ENCODE data around the gene GRHL3.

GRHL3 gene

GRCh38 chr1:24278726-24279125 lies 40.4 kb upstream of the GRHL3 start:
- H3K36me3 Mint-ChIP-seq (ENCODE audit: low read depth), result no peaks in the 10 kb centered on the region
- peaks cover 3% of the 10 kb centered on the region for H3K9me3 Mint-ChIP-seq
- H3K4me1 Mint-ChIP-seq, result peaks cover 2% of the 10 kb centered on the region
- no peak overlapping the region for H3K27ac Mint-ChIP-seq
- TF ChIP-seq CTCF (IDR thresholded peaks at IDR 0.05; ENCODE audit: unreplicated experiment in 3 of 3), result no peak
- no peak overlapping the region for H3K4me3 Mint-ChIP-seq
- H3K27me3 Mint-ChIP-seq (ENCODE audit: low read depth), result no peaks in the 10 kb centered on the region

GRCh38 chr1:24279590-24280232 lies 39.4 kb upstream of the GRHL3 start:
- peaks cover 7% of the 10 kb centered on the region for H3K4me1 Mint-ChIP-seq

DNA sequence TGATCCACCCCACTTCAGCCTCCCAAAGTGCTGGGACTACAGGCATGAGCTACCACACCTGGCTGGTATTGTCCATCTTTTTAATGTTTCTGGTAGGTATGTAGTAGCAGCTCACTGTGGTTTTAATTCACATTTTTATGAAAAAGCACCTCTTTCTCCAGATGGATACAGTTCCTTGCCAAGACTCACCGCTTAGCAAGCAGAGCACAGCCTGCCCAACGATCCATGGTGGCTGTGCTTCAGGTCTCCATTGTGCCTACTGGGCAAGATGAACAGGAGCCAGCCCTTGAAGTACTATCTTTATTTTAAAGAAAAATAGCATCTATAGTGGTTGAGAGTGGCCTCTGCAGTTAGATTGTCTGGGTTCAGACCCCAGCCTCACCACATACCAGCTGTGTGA lies 37.6 kb upstream of the GRHL3 start:
- Mint-ChIP-seq H3K9me3 (no peaks in the 10 kb centered on the region), H3K4me1 (peaks cover 7% of the 10 kb centered on the region), H3K27ac (no peak overlapping the region), H3K4me3 (no peak overlapping the region), H3K36me3 (ENCODE audit: low read depth) (no peaks in the 10 kb centered on the region), H3K27me3 (ENCODE audit: low read depth) (no peaks in the 10 kb centered on the region)
- TF ChIP-seq CTCF (IDR thresholded peaks at IDR 0.05; ENCODE audit: unreplicated experiment in 3 of 3), result no peak

More at GRCh38 chr1:24279590-24280232, 39.4 kb upstream of the GRHL3 start:
- no peaks in the 10 kb centered on the region for H3K9me3 Mint-ChIP-seq
- no peak overlapping the region for H3K27ac Mint-ChIP-seq
- no peak for TF ChIP-seq CTCF (IDR thresholded peaks at IDR 0.05; ENCODE audit: unreplicated experiment in 3 of 3)
- no peaks in the 10 kb centered on the region for H3K36me3 Mint-ChIP-seq (ENCODE audit: low read depth)
- no peaks in the 10 kb centered on the region for H3K27me3 Mint-ChIP-seq (ENCODE audit: low read depth)
- H3K4me3 Mint-ChIP-seq, result no peak overlapping the region

GRCh38 chr1:24282491-24282890 lies 36.7 kb upstream of the GRHL3 start:
- H3K27ac Mint-ChIP-seq, result no peak overlapping the region
- H3K36me3 Mint-ChIP-seq (ENCODE audit: low read depth), result no peaks in the 10 kb centered on the region
- H3K9me3 Mint-ChIP-seq, result no peaks in the 10 kb centered on the region
- no peak overlapping the region for H3K4me3 Mint-ChIP-seq
- peaks cover 7% of the 10 kb centered on the region for H3K4me1 Mint-ChIP-seq
- no peak for TF ChIP-seq CTCF (IDR thresholded peaks at IDR 0.05; ENCODE audit: unreplicated experiment in 3 of 3)
- no peaks in the 10 kb centered on the region for H3K27me3 Mint-ChIP-seq (ENCODE audit: low read depth)

DNA sequence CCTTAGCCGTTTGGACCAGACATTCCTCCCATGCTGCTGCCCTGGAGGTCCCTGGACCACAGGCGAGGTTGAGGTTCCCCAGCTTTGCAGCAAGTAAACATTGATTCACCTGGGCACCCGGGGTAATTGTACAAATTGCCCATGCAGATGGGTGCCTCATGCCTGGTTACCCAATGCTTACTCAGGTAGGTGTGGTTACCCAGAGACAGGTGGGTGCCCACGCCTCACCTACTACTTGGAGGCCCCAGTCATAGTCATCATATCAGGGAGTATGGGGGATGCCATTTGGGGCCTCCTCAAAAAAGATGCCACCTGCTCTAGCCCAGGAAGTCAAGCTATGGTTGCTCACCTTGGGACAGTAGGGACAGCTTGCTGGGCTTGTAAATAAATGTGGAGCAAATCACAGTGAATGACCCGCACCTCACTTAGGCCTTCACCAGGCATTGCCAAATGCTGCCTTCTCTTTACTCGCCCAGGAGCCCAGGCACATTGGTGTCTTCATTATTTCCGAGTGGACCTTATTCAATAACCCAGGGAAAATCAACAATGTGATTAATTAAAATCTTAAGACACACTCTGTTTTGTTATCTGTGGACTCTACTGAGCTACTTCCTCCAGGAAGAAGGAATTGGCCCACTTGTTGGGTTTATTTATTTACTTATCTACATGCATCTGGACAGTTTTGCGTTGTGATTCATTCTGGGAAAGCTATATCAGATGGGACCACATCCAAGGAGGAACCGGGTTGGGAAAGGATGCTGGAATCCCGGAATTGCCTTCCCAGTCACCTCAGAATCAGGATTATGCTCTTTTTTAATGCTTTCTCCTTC lies 35.6 kb upstream of the GRHL3 start:
- H3K4me3 Mint-ChIP-seq, result no peak overlapping the region
- H3K27ac Mint-ChIP-seq, result no peak overlapping the region
- H3K36me3 Mint-ChIP-seq (ENCODE audit: low read depth), result no peaks in the 10 kb centered on the region
- TF ChIP-seq CTCF (IDR thresholded peaks at IDR 0.05; ENCODE audit: unreplicated experiment in 3 of 3), result no peak
- no peaks in the 10 kb centered on the region for H3K9me3 Mint-ChIP-seq
- peaks cover 7% of the 10 kb centered on the region for H3K4me1 Mint-ChIP-seq
- no peaks in the 10 kb centered on the region for H3K27me3 Mint-ChIP-seq (ENCODE audit: low read depth)

- Mint-ChIP-seq H3K4me3 (no peak overlapping the region), H3K27ac (no peak overlapping the region), H3K27me3 (ENCODE audit: low read depth) (no peaks in the 10 kb centered on the region), H3K4me1 (peaks cover 7% of the 10 kb centered on the region), H3K36me3 (ENCODE audit: low read depth) (no peaks in the 10 kb centered on the region), H3K9me3 (no peaks in the 10 kb centered on the region)
- no peak for TF ChIP-seq CTCF (IDR thresholded peaks at IDR 0.05; ENCODE audit: unreplicated experiment in 3 of 3)
These were observed 35.0 kb upstream of the GRHL3 start for GRCh38 chr1:24284156-24284471.
